ENCODE data around the gene CAND1. TPM values are rescaled to one million over a fixed set of nuclear protein-coding genes. Genes with fewer than 3 reads are reported as not detected.

The CAND1 gene
- total RNA-seq, 2 donors from 2014 or later: 23.1 to 24.8 TPM

DNA sequence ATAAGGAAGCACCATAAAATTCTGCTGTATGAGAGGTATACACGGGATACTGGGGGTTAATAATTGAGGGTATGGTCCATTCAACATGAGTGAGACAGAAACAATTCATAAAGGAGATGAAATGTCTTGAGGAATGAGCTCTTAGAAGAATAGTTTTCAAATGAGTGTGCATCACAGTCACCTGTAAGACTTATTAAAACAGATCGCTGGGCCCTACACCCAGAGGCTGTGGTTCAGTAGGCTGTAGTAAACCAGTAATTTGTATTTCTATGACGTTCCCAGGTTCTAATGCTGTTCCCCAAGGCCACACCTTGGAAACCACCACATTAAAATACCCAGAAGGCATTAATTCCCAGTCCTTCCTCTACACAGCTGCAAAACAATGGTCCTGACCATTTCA lies 49.6 kb downstream of the CAND1 start:
- no peak for DNase-seq (ENCODE audit: low spot score)
- peaks cover 11% of the 10 kb centered on the region for H3K36me3 ChIP-seq
- no peaks in the 10 kb centered on the region for H3K27me3 ChIP-seq
- H3K4me1 ChIP-seq: no peaks in the 10 kb centered on the region
- no peak overlapping the region for H3K4me3 ChIP-seq
- H3K27ac ChIP-seq: no peak overlapping the region
- H3K9me3 ChIP-seq: no peaks in the 10 kb centered on the region
- TF ChIP-seq, protein P1, sequence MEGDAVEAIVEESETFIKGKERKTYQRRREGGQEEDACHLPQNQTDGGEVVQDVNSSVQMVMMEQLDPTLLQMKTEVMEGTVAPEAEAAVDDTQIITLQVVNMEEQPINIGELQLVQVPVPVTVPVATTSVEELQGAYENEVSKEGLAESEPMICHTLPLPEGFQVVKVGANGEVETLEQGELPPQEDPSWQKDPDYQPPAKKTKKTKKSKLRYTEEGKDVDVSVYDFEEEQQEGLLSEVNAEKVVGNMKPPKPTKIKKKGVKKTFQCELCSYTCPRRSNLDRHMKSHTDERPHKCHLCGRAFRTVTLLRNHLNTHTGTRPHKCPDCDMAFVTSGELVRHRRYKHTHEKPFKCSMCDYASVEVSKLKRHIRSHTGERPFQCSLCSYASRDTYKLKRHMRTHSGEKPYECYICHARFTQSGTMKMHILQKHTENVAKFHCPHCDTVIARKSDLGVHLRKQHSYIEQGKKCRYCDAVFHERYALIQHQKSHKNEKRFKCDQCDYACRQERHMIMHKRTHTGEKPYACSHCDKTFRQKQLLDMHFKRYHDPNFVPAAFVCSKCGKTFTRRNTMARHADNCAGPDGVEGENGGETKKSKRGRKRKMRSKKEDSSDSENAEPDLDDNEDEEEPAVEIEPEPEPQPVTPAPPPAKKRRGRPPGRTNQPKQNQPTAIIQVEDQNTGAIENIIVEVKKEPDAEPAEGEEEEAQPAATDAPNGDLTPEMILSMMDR (IDR thresholded peaks at IDR 0.05): no peak

DNA sequence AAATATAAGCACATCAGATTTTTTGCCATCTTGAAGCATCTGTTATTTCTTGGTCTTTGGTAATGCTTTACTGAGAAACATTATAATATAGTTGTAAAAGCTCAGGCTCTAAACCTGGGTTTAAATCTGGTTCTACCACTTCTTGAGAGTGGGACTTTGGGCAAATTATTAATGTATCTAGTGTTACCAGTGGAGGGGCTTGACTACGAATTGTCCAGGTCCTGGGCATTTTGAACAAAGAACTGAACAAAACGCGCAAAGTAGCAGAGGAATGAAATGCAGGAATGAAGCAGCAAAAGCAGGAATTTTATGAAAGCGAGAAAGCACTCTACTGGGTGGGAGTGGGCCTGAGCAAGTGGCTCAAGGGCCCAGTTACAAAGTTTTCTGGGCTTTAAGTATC lies 50.8 kb downstream of the CAND1 start:
- Histone ChIP-seq H3K36me3 (peaks cover 6% of the 10 kb centered on the region), H3K4me3 (no peak overlapping the region), H3K27me3 (no peaks in the 10 kb centered on the region), H3K9me3 (no peaks in the 10 kb centered on the region), H3K4me1 (no peaks in the 10 kb centered on the region), H3K27ac (no peak overlapping the region)
- no peak for DNase-seq (ENCODE audit: low spot score)
- TF ChIP-seq, protein P1 (IDR thresholded peaks at IDR 0.05): no peak

- no peak overlapping the region for H3K4me3 ChIP-seq
- H3K9me3 ChIP-seq: no peaks in the 10 kb centered on the region
- H3K4me1 ChIP-seq: no peaks in the 10 kb centered on the region
- TF ChIP-seq, protein P1 (IDR thresholded peaks at IDR 0.05): no peak
- no peak overlapping the region for H3K27ac ChIP-seq
- H3K27me3 ChIP-seq: no peaks in the 10 kb centered on the region
- peaks cover 6% of the 10 kb centered on the region for H3K36me3 ChIP-seq
- no peak for DNase-seq (ENCODE audit: low spot score)
Observed at GRCh38 chr12:67320614-67321295, 51.6 kb downstream of the CAND1 start.

DNA sequence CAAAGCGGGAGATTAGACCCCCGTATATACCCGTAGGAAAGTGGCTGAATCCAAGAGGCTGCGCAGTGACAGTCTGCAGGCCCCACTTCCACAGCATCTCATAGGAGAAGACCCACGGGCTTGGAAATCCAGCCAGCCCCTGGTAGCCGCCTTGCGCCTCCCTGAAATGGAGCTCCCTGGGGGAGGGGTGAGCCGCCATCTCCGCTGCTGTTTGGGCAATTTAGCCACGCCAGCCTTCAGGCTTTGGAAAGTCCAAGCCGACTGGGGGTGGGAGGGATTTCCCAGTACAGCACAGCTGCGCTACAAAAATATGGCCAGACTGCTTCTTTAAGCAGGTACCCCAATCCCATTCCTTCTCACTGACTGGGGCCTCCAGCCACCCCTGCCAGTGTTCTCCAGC lies 53.4 kb downstream of the CAND1 start:
- H3K4me3 ChIP-seq: no peak overlapping the region
- H3K27ac ChIP-seq: no peak overlapping the region
- TF ChIP-seq, protein P1 (IDR thresholded peaks at IDR 0.05): no peak
- DNase-seq (ENCODE audit: low spot score): no peak
- H3K4me1 ChIP-seq: no peaks in the 10 kb centered on the region
- no peaks in the 10 kb centered on the region for H3K27me3 ChIP-seq
- H3K36me3 ChIP-seq: peaks cover 6% of the 10 kb centered on the region
- no peaks in the 10 kb centered on the region for H3K9me3 ChIP-seq

DNA sequence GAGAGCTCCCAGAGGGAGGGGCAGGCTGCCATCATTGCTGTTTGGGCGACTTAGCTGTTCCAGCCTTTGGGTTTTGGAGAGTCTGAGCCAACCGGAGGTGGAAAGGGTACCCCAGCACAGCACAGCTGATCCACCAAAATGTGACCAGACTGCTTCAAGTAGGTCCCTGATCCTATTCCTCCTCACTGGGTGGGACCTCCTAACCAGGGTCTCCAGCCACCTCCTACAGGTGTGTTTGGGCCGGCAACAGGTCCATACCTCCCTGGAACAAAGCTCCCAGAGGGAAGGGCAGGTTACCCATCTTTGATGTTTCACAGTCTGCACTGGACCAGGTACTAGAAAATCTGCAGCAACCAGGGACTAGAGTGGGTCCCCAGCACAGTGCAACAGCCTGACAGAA lies 53.8 kb downstream of the CAND1 start:
- Histone ChIP-seq H3K36me3 (peaks cover 6% of the 10 kb centered on the region), H3K4me1 (no peaks in the 10 kb centered on the region), H3K4me3 (no peak overlapping the region), H3K27me3 (no peaks in the 10 kb centered on the region), H3K27ac (no peak overlapping the region), H3K9me3 (no peaks in the 10 kb centered on the region)
- DNase-seq (ENCODE audit: low spot score): no peak
- TF ChIP-seq, protein P1 (IDR thresholded peaks at IDR 0.05): no peak

DNA sequence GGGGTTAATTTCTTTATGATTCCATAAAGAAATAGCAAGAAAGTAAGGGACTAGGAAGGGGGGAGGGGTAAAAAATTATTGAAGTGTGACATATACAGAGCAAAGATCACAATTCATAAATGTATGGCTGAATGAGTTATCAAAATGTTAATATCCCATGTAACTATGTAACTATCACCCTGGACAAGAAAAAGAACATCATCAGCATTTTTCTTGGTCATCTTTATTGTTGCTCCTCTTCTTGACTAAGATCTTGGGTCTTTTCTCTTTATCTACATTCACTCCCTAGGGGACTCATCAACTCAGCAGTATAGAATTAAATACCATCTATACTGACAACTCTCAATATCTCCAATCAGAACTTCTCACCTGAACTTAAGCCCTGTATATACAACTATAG lies 57.5 kb downstream of the CAND1 start:
- H3K4me1 ChIP-seq: no peaks in the 10 kb centered on the region
- DNase-seq (ENCODE audit: low spot score): no peak
- no peak overlapping the region for H3K27ac ChIP-seq
- no peaks in the 10 kb centered on the region for H3K9me3 ChIP-seq
- no peak overlapping the region for H3K4me3 ChIP-seq
- no peaks in the 10 kb centered on the region for H3K36me3 ChIP-seq
- H3K27me3 ChIP-seq: no peaks in the 10 kb centered on the region
- TF ChIP-seq, protein P1 (IDR thresholded peaks at IDR 0.05): no peak

Measured in right atrium auricular region (tissue), 2 donors.